Kidney (tissue), 14 donors: Measurements from ENCODE around the gene NARS2. TPM values are rescaled to one million over a fixed set of nuclear protein-coding genes. Genes with fewer than 3 reads are reported as not detected.
A peak's percentile ranks its signal among the peaks of the same experiment; 100 is the strongest.

Source experiments
- DNase-seq, 5 donors: peaks; one replicate each; pipeline ENCODE4 v3.0.0-alpha.2; 2013 to 2020
- FAIRE-seq: peaks from 2 replicates; lab custom pipeline; 2012; peaks lifted over from hg19 to GRCh38; lab: Jason Lieb, UNC
- H3K27ac ChIP-seq, 2 donors: one replicate each; pipeline ENCODE4 v1.7.0; 2013; ENCODE audit warnings: low read depth in 2 of 2, low read length in 2 of 2, inconsistent platforms in 1 of 2
- H3K27me3 ChIP-seq: one replicate; pipeline ENCODE4 v1.7.1; 2013; ENCODE audit warnings: low read length, inconsistent platforms; ENCODE audit not compliant: control insufficient read depth, insufficient read depth
- H3K36me3 ChIP-seq, 3 donors: one replicate each; pipeline versions ENCODE4 v1.7.0 to v1.7.1; 2013; ENCODE audit warnings: low read length in 3 of 3, control low read depth in 1 of 3, inconsistent platforms in 1 of 3; ENCODE audit not compliant: insufficient read depth in 3 of 3, control insufficient read depth in 2 of 3
- H3K4me1 ChIP-seq, 3 donors: one replicate each; pipeline versions ENCODE4 v1.7.0 to v1.7.1; 2013; ENCODE audit warnings: low read length in 3 of 3, inconsistent platforms in 1 of 3, low read depth in 1 of 3; ENCODE audit not compliant: control insufficient read depth in 2 of 3, insufficient read depth in 2 of 3
- H3K4me3 ChIP-seq, 3 donors: one replicate each; pipeline versions ENCODE4 v1.7.0 to v1.8.1; 2013; ENCODE audit warnings: low read length in 3 of 3, control low read depth in 1 of 3, inconsistent platforms in 1 of 3
- H3K9ac ChIP-seq, 3 donors: one replicate each; pipeline versions ENCODE4 v1.7.0 to v1.7.1; 2013; ENCODE audit warnings: low read length in 3 of 3, control low read depth in 1 of 3, inconsistent platforms in 1 of 3
- H3K9me3 ChIP-seq, 3 donors: one replicate each; pipeline versions ENCODE4 v1.7.0 to v1.7.1; 2013; ENCODE audit warnings: low read length in 3 of 3, control low read depth in 1 of 3, inconsistent platforms in 1 of 3; ENCODE audit not compliant: control insufficient read depth in 2 of 3, insufficient read depth in 1 of 3
- intact Hi-C: fragments of 100-400 bp; cut with DNase I; formaldehyde crosslinking; loops from one replicate; pipeline ENCODE4 v1.11.1; 2022
- polyA plus RNA-seq: library from polyadenylated mRNA; stranded (reverse); fragments of 350-450 nt; fragmentation: Illumina TruSeq; extraction: RNeasy Lipid Tissue Mini Kit (QIAGEN cat#74804); gene quantifications from one replicate; pipeline ENCODE4 v1.2.3, GENCODE V29; 2014; ENCODE audit warnings: low read depth, low replicate concordance; ENCODE audit not compliant: insufficient read depth
- total RNA-seq: library from RNA; stranded (reverse); fragmentation: NEBNext Ultra II Directional; extraction: Animal tissue kit (Norgen Biotek cat#: 25700); gene quantifications from one replicate; pipeline ENCODE4 v1.2.1, GENCODE V29; 2021
- TF ChIP-seq, protein P1 (sequence below): IDR thresholded peaks from 3 replicates; pipeline ENCODE4 v1.5.1; 2012; ENCODE audit warnings: mild to moderate bottlenecking, moderate library complexity, borderline replicate concordance; ENCODE audit not compliant: insufficient read depth; ENCODE audit errors: extremely low read depth
- donor health status: control.
- donor health status: control.
- donor health status: control.
- donor health status: control.
- donor health status: control.
- donor health status: DM: yes; HTN: yes; CAD: no.
- donor health status: Normal renal cell carcinoma (clear cell type).

Gene NARS2
- total and polyA plus RNA-seq, 2 donors from 2014 or later = 13.0 to 13.2 TPM

DNA sequence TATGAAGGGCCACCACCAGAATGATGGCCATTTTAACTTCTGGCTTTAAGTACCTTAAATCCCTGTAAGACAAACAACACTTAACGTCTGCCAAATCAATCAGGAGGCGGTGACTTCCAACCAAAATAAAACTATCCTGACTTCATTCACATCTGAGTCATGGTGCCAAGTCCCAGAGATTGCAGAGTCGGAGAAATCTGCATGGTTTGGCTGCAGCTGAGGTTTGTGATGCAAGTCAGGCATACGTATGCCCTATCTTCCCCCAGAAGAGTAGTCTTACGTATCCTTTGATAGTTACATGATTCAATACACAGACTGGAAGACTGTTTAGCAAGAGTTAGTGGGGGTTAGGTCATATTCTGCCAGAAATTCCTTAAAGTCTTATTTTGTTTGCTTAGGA lies 155.3 kb downstream of the NARS2 start:
- DNase-seq = peak in 2 of 5 donors; percentile 26 to 35
- intact Hi-C loops = no loop called here
- Histone ChIP-seq H3K36me3 (no peaks in the 10 kb centered on the region), H3K4me3 (no peak overlapping the region), H3K9ac (no peak overlapping the region), H3K27ac (no peak overlapping the region), H3K9me3 (no peaks in the 10 kb centered on the region), H3K27me3 (no peaks in the 10 kb centered on the region), H3K4me1 (peaks cover 7 to 19% (median 19%) of the 10 kb centered on the region in 3 donors)
- no peak for FAIRE-seq
- TF ChIP-seq, protein P1, sequence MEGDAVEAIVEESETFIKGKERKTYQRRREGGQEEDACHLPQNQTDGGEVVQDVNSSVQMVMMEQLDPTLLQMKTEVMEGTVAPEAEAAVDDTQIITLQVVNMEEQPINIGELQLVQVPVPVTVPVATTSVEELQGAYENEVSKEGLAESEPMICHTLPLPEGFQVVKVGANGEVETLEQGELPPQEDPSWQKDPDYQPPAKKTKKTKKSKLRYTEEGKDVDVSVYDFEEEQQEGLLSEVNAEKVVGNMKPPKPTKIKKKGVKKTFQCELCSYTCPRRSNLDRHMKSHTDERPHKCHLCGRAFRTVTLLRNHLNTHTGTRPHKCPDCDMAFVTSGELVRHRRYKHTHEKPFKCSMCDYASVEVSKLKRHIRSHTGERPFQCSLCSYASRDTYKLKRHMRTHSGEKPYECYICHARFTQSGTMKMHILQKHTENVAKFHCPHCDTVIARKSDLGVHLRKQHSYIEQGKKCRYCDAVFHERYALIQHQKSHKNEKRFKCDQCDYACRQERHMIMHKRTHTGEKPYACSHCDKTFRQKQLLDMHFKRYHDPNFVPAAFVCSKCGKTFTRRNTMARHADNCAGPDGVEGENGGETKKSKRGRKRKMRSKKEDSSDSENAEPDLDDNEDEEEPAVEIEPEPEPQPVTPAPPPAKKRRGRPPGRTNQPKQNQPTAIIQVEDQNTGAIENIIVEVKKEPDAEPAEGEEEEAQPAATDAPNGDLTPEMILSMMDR = no peak

DNA sequence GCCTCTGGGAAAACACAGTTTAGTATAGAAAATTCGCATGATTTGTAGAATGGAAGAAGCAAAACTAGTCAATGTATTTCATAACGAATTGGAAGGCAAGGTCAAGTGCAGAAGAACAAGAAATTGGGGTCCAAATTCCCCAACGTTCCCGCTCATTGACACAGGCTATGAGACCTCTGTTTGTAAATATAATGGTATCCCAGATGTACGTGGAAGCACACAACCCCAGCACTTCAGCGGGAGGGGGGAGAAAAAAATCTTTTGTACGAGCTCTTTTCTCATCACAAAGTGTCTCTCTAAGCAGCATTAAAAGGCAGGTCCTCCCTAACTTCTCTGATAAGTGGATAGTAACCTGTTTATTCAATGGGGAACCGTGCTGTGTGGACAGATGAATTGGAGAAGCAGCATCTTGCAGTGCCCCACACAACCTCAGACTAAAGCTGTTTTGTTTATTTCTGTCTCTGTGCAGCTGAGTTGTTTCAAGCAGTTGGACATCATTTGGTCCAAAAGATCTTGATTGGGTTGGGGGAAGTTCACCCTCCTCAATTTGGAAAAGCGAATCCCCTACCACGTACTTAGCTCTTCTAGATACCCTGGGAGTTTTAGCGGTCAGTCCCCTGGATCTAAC lies 156.0 kb downstream of the NARS2 start:
- intact Hi-C loops = no loop called here
- no peaks in the 10 kb centered on the region for H3K9me3 ChIP-seq
- H3K27me3 ChIP-seq = no peaks in the 10 kb centered on the region
- FAIRE-seq = no peak
- peak overlapping the region; percentile 56 to 92 (median 67) for H3K9ac ChIP-seq
- H3K4me3 ChIP-seq = peak overlapping the region; percentile 69 to 80 (median 74)
- peak in 1 of 5 donors; percentile 31 for DNase-seq
- TF ChIP-seq, protein P1 = no peak
- H3K4me1 ChIP-seq = peaks cover 7 to 19% (median 19%) of the 10 kb centered on the region in 3 donors
- H3K36me3 ChIP-seq = no peaks in the 10 kb centered on the region
- H3K27ac ChIP-seq = peak overlapping the region in 1 of 2 donors; percentile 79

DNA sequence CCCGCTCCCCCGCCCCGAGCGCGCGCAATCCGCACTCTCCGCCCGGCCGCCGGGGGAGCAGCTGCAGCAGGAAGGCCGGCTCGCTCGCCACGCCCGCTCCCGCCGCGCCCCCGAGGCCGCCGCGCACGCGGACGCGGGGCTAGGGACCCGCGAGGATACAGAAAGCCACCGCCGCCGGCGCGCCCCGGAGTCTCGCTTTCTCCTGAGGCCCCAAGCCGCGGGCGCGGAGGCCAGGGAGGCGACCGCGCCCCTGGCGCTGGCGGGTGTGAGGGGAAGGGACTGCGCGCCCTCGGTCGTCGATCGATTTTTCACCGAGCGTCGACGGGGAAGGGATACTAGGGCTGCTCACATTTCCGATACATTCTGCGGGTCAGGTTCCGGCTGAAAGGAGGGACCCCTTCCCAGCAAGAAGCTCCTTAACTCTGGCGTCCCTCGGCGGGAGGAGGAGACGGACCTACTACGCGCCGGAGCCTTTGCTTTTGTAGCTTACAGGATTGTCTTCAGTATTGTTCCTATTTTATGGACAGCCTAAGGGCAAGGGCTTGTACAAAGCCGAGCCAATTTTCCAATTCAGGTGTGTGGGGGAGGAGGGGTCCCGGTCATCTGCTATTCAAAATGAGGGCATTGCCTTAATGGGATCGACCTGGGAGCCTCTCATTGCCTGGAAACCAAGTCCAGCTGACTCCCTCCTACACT lies 156.6 kb downstream of the NARS2 start:
- TF ChIP-seq, protein P1 = peak; percentile 41
- Histone ChIP-seq H3K9me3 (no peaks in the 10 kb centered on the region), H3K9ac (peak overlapping the region; percentile 56 to 92 (median 67)), H3K27ac (peak overlapping the region; percentile 51 to 79), H3K4me3 (peak overlapping the region; percentile 69 to 80 (median 74)), H3K4me1 (peaks cover 7 to 19% (median 19%) of the 10 kb centered on the region in 3 donors), H3K27me3 (no peaks in the 10 kb centered on the region), H3K36me3 (no peaks in the 10 kb centered on the region)
- intact Hi-C loops = no loop called here
- DNase-seq = peak; percentile 85 to 94 (median 90)
- no peak for FAIRE-seq
